GM12878 (cell line): ENCODE results near the gene CRELD2. TPM values are rescaled to one million over a fixed set of nuclear protein-coding genes. Genes with fewer than 3 reads are reported as not detected.

ENCODE experiments used
- ATAC-seq: fragments of 200-7000 bp; cut with Tn5 transposase; 3 replicates; pipeline ENCODE4 v1.9.1; 2020; ENCODE audit warnings: mild to moderate bottlenecking, moderate library complexity
- BruUV-seq: library from RNA; stranded (reverse); fragments of 400-500 nt; replicated peaks from 2 replicates; lab custom pipeline; 2021; lab: Mats Ljungman, UMichigan
- CTCF ChIA-PET: fragments of 300-600 bp; sonication (Branson Sonifier 250); formaldehyde crosslinking; extraction: SDS; loops from one replicate; lab custom pipeline; 2021; ENCODE audit warnings: inconsistent platforms; lab: Yijun Ruan, JAX
- POLR2A ChIA-PET: fragments of 350-600 bp; formaldehyde crosslinking; extraction: SDS; loops from one replicate; lab custom pipeline; 2021; ENCODE audit warnings: inconsistent platforms; lab: Charles Lee
- RAD21 ChIA-PET: fragments of 300-600 bp; sonication (Branson Sonifier 250); formaldehyde crosslinking; loops from one replicate; lab custom pipeline; 2023; ENCODE audit warnings: antibody characterized with exemption; ENCODE audit not compliant: unreplicated experiment; lab: Charles Lee
- SMC1A ChIA-PET: fragments of 300-600 bp; sonication (Branson Sonifier 250); formaldehyde crosslinking; loops from one replicate; lab custom pipeline; 2023; ENCODE audit not compliant: unreplicated experiment, uncharacterized antibody; lab: Charles Lee
- DNase-seq: peaks from one replicate; pipeline ENCODE4 v3.0.0-alpha.2; 2011; ENCODE audit warnings: low read depth, low spot score
- FAIRE-seq: peaks from 3 replicates; lab custom pipeline; 2011; peaks lifted over from hg19 to GRCh38; lab: Jason Lieb, UNC
- H2AFZ ChIP-seq: 2 replicates; pipeline ENCODE4 v1.6.0; 2011; ENCODE audit warnings: low read depth, low read length, control low read depth; ENCODE audit not compliant: control insufficient read depth
- H3K27ac ChIP-seq: 2 replicates; pipeline ENCODE4 v1.5.1; 2011; ENCODE audit warnings: control low read depth; ENCODE audit not compliant: control insufficient read depth, insufficient read depth
- H3K27me3 ChIP-seq, 2 experiments: replicated peaks in 1 of 2; 2 replicates each; pipeline versions ENCODE4 v1.6.0 to v1.6.1; 2011; ENCODE audit warnings: low read length in 1 of 2; ENCODE audit not compliant: control insufficient read depth in 2 of 2, insufficient read depth in 2 of 2
- H3K36me3 ChIP-seq, 2 experiments: 2 replicates each; pipeline ENCODE4 v1.5.1; 2011; ENCODE audit warnings: low read length in 1 of 2; ENCODE audit not compliant: control insufficient read depth in 2 of 2, insufficient read depth in 2 of 2
- H3K4me1 ChIP-seq: 2 replicates; pipeline ENCODE4 v1.6.1; 2011; ENCODE audit warnings: mild to moderate bottlenecking, low read length, moderate library complexity, mixed read lengths; ENCODE audit not compliant: control insufficient read depth, insufficient read depth
- H3K4me2 ChIP-seq: 2 replicates; pipeline ENCODE4 v1.6.0; 2011; ENCODE audit warnings: control low read depth; ENCODE audit not compliant: control insufficient read depth, insufficient read depth
- H3K4me3 ChIP-seq: fragments of 200-600 bp; sonication (generic); 2 replicates; pipeline ENCODE4 v1.5.1; 2016
- H3K79me2 ChIP-seq: 2 replicates; pipeline ENCODE4 v1.6.0; 2011; ENCODE audit warnings: low read length; ENCODE audit not compliant: control insufficient read depth, insufficient read depth
- H3K9ac ChIP-seq: 2 replicates; pipeline ENCODE4 v1.8.0; 2011; ENCODE audit warnings: low read length, control low read depth, mixed read lengths; ENCODE audit not compliant: control insufficient read depth, insufficient read depth
- H3K9me3 ChIP-seq: replicated peaks from 3 replicates; pipeline ENCODE4 v1.5.1; 2011; ENCODE audit warnings: mild to moderate bottlenecking, low read length; ENCODE audit not compliant: control insufficient read depth, insufficient read depth
- H4K20me1 ChIP-seq: 2 replicates; pipeline ENCODE4 v1.6.0; 2011; ENCODE audit not compliant: control insufficient read depth, insufficient read depth
- EGR1 ChIP-seq, 2 experiments: IDR thresholded peaks; 1 replicate in 1 of 2; 2 replicates in 1 of 2; pipeline ENCODE4 v1.6.1; 2011 to 2012; ENCODE audit warnings: low read depth in 2 of 2, low read length in 2 of 2, borderline replicate concordance in 1 of 2, mild to moderate bottlenecking in 1 of 2, moderate library complexity in 1 of 2
- KDM1A ChIP-seq: fragments of 200-600 bp; sonication (generic); IDR thresholded peaks from 2 replicates; pipeline ENCODE4 v1.6.1; 2016; ENCODE audit warnings: borderline replicate concordance
- MEF2B ChIP-seq: fragments of 450-650 bp; IDR thresholded peaks from 2 replicates; pipeline ENCODE4 v1.6.1; 2018; ENCODE audit warnings: mild to moderate bottlenecking, moderate library complexity; ENCODE audit not compliant: partially characterized antibody, poor library complexity, severe bottlenecking
- PAX8 ChIP-seq: fragments of 450-650 bp; IDR thresholded peaks from 2 replicates; pipeline ENCODE4 v1.6.1; 2017; ENCODE audit warnings: mild to moderate bottlenecking, moderate library complexity
- SIX5 ChIP-seq: IDR thresholded peaks from 2 replicates; pipeline ENCODE4 v1.6.1; 2011; ENCODE audit warnings: mild to moderate bottlenecking, low read depth, low read length, moderate library complexity; ENCODE audit not compliant: severe bottlenecking
- SUZ12 ChIP-seq: fragments of 200-600 bp; sonication (generic); IDR thresholded peaks from one replicate; pipeline ENCODE4 v1.6.1; 2018; ENCODE audit warnings: antibody characterized with exemption, mild to moderate bottlenecking; ENCODE audit not compliant: unreplicated experiment
- ZNF24 ChIP-seq: fragments of 450-650 bp; IDR thresholded peaks from 2 replicates; pipeline ENCODE4 v1.6.1; 2017; ENCODE audit warnings: antibody characterized with exemption, mild to moderate bottlenecking
- ZNF622 ChIP-seq: fragments of 450-650 bp; IDR thresholded peaks from 2 replicates; pipeline ENCODE4 v1.6.1; 2017; ENCODE audit warnings: mild to moderate bottlenecking, inconsistent platforms
- ZZZ3 ChIP-seq: IDR thresholded peaks from 2 replicates; pipeline ENCODE4 v1.6.1; 2011; ENCODE audit warnings: low read depth; ENCODE audit not compliant: control insufficient read depth, insufficient read length
- WGBS: methylation state at CpG from one replicate; pipeline ENCODE4 v1.1.6; 2016; ENCODE audit warnings: low lambda C conversion rate; ENCODE audit not compliant: insufficient replicate concordance, insufficient coverage; ENCODE audit errors: missing lambda C conversion rate; 5-methylcytosine and 5-hydroxymethylcytosine counted together
- in situ Hi-C: fragments of 300-500 bp; cut with MboI; formaldehyde crosslinking; loops from 9 replicates; pipeline ENCODE4 v1.14.3; 2018; ENCODE audit warnings: mixed read lengths
- intact Hi-C: fragments of 100-400 bp; cut with micrococcal nuclease; formaldehyde crosslinking; loops from one replicate; pipeline ENCODE4 v1.14.2; 2022; ENCODE audit not compliant: unreplicated experiment
- polyA plus RNA-seq, 11 experiments: library from polyadenylated mRNA; depleted of rRNA in 4 of 11; unstranded in 6 of 11; stranded (reverse) in 5 of 11; fragments of >200 nt; fragmentation: Nextera tagmentation in 4 of 11; fragmentation: Illumina TruSeq in 1 of 11; extraction: Ambion mirVana in 4 of 11; extraction: Trizol in 1 of 11; gene quantifications; 1 replicate in 1 of 11; 2 replicates in 10 of 11; pipeline versions ENCODE4 v1.2.1 to v1.2.3, GENCODE V29; 2011 to 2016; ENCODE audit warnings: inconsistent platforms in 2 of 11, missing spikeins in 2 of 11, low read depth in 1 of 11
- total RNA-seq, 4 experiments: library from RNA; depleted of rRNA in 3 of 4; stranded (reverse); fragments of >200 nt in 3 of 4; fragmentation: Illumina TruSeq in 1 of 4; extraction: Trizol in 1 of 4; gene quantifications; 2 replicates each; pipeline versions ENCODE4 v1.2.1 to v1.2.3, GENCODE V29; 2013 to 2021
- TF ChIP-seq, protein P1 (sequence below): fragments of 450-650 bp; IDR thresholded peaks from 2 replicates; pipeline ENCODE4 v1.6.1; 2016; ENCODE audit warnings: mild to moderate bottlenecking
- TF ChIP-seq, protein P2 (sequence below): fragments of 450-650 bp; formaldehyde crosslinking; IDR thresholded peaks from 2 replicates; pipeline ENCODE4 v1.5.0; 2022; ENCODE audit warnings: mild to moderate bottlenecking, missing genetic modification characterization
- TF ChIP-seq, protein P3 (sequence below): fragments of 450-650 bp; formaldehyde crosslinking; IDR thresholded peaks from 2 replicates; pipeline ENCODE4 v1.4.0; 2022; ENCODE audit warnings: mild to moderate bottlenecking, moderate library complexity
- TF ChIP-seq, protein P4 (sequence below): IDR thresholded peaks from 2 replicates; pipeline ENCODE4 v1.6.1; 2011; ENCODE audit warnings: borderline replicate concordance, low read depth, mild to moderate bottlenecking, moderate library complexity, low read length; ENCODE audit not compliant: insufficient read depth, poor library complexity, severe bottlenecking

CRELD2 gene
- total and polyA plus RNA-seq, 10 of the 15 experiments (the other 5 are each of a cell fraction or from before 2014, with no cell fraction given) = 9.4 to 111 (median 25.9) TPM

DNA sequence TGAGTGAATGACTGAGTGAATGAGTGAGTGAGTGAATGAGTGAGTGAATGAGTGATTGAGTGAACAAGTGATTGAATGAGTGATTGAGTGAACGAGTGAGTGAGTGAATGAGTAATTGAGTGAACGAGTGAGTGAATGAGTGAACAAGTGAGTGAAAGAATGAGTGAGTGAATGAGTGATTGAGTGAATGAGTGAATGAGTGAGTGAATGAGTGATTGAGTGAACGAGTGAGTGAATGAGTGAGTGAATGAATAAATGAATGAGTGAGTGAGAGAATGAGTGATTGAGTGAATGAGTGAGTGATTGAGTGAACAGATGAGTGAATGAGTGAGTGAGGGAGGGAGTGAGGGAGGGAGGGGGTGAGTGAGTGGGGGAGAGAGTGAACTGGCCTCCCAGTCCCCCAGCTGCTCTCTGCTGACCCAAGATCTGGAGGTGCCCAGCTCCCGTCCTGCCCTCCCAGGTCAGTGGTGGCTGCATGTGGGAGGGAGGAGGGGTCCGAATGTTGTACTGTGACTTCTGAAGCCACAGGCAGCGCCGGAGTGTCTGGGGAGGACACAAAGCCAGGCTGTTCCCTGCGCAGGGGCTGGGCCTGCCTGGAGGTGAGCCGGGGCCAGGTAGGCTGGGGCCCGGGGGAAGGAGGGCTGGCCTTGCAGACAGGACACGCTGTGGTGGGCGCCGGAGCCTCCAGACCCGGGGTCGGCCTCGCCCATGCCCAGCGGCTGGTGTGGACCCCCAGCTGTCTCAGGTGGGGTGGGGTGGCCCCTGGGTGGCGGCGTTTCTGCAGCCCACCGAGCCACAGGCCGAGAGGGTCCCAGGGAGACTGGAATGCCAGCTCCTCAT lies 24.4 kb downstream of the CRELD2 start:
- H3K27ac ChIP-seq = peak overlapping the region; percentile 87
- ATAC-seq (peak; percentile 28), FAIRE-seq (no peak), DNase-seq (no peak)
- H3K27me3 ChIP-seq = no peaks in the 10 kb centered on the region
- ChIA-PET CTCF (no interaction called here), RAD21 (no interaction called here), POLR2A (interaction anchor here (0.7 to 1.5 kb wide), 3 partner anchors 10 to 244 kb away, joined by 3 to 4 read pairs (median 3); no protein-coding TSS in a partner anchor), SMC1A (no interaction called here)
- no peak overlapping the region for H2AFZ ChIP-seq
- WGBS = 52% methylated on average over 16 of the region's 21 CpGs
- peaks cover 4% of the 10 kb centered on the region; the same call in 1 of the 2 replicates for H3K4me1 ChIP-seq
- peaks cover 16% of the 10 kb centered on the region for H3K79me2 ChIP-seq
- H3K9ac ChIP-seq = peak overlapping the region; percentile 88; the same call in 1 of the 2 replicates
- no peaks in the 10 kb centered on the region for H3K9me3 ChIP-seq
- no peaks in the 10 kb centered on the region for H3K36me3 ChIP-seq
- H3K4me3 ChIP-seq = no peak overlapping the region
- H4K20me1 ChIP-seq = no peaks in the 10 kb centered on the region
- in situ Hi-C loops = no loop called here
- BruUV-seq = no TSS peak
- intact Hi-C loops = no loop called here
- H3K4me2 ChIP-seq = peak overlapping the region; percentile 58
- TF ChIP-seq EGR1 (IDR thresholded peaks at IDR 0.05; ENCODE audit: borderline replicate concordance in 1 of 2, low read depth in 2 of 2, low read length in 2 of 2) (no peak), KDM1A (no peak), ZNF622 (no peak), MEF2B (no peak), ZZZ3 (no peak), ZNF24 (peak; percentile 99), SIX5 (no peak), PAX8 (no peak), SUZ12 (no peak)
- TF ChIP-seq, protein P1, sequence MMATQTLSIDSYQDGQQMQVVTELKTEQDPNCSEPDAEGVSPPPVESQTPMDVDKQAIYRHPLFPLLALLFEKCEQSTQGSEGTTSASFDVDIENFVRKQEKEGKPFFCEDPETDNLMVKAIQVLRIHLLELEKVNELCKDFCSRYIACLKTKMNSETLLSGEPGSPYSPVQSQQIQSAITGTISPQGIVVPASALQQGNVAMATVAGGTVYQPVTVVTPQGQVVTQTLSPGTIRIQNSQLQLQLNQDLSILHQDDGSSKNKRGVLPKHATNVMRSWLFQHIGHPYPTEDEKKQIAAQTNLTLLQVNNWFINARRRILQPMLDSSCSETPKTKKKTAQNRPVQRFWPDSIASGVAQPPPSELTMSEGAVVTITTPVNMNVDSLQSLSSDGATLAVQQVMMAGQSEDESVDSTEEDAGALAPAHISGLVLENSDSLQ = peak; percentile 60
- TF ChIP-seq, protein P2, sequence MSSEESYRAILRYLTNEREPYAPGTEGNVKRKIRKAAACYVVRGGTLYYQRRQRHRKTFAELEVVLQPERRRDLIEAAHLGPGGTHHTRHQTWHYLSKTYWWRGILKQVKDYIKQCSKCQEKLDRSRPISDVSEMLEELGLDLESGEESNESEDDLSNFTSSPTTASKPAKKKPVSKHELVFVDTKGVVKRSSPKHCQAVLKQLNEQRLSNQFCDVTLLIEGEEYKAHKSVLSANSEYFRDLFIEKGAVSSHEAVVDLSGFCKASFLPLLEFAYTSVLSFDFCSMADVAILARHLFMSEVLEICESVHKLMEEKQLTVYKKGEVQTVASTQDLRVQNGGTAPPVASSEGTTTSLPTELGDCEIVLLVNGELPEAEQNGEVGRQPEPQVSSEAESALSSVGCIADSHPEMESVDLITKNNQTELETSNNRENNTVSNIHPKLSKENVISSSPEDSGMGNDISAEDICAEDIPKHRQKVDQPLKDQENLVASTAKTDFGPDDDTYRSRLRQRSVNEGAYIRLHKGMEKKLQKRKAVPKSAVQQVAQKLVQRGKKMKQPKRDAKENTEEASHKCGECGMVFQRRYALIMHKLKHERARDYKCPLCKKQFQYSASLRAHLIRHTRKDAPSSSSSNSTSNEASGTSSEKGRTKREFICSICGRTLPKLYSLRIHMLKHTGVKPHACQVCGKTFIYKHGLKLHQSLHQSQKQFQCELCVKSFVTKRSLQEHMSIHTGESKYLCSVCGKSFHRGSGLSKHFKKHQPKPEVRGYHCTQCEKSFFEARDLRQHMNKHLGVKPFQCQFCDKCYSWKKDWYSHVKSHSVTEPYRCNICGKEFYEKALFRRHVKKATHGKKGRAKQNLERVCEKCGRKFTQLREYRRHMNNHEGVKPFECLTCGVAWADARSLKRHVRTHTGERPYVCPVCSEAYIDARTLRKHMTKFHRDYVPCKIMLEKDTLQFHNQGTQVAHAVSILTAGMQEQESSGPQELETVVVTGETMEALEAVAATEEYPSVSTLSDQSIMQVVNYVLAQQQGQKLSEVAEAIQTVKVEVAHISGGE (CRISPR knock-in tag) = no peak
- TF ChIP-seq, protein P3, sequence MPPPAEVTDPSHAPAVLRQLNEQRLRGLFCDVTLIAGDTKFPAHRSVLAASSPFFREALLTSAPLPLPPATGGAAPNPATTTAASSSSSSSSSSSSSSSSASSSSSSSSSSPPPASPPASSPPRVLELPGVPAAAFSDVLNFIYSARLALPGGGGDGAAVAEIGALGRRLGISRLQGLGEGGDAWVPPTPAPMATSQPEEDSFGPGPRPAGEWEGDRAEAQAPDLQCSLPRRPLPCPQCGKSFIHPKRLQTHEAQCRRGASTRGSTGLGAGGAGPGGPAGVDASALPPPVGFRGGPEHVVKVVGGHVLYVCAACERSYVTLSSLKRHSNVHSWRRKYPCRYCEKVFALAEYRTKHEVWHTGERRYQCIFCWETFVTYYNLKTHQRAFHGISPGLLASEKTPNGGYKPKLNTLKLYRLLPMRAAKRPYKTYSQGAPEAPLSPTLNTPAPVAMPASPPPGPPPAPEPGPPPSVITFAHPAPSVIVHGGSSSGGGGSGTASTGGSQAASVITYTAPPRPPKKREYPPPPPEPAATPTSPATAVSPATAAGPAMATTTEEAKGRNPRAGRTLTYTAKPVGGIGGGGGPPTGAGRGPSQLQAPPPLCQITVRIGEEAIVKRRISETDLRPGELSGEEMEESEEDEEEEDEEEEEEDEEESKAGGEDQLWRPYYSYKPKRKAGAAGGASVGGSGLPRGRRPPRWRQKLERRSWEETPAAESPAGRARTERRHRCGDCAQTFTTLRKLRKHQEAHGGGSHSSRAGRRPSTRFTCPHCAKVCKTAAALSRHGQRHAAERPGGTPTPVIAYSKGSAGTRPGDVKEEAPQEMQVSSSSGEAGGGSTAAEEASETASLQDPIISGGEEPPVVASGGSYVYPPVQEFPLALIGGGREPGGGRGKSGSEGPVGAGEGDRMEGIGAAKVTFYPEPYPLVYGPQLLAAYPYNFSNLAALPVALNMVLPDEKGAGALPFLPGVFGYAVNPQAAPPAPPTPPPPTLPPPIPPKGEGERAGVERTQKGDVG = no peak
- TF ChIP-seq, protein P4, sequence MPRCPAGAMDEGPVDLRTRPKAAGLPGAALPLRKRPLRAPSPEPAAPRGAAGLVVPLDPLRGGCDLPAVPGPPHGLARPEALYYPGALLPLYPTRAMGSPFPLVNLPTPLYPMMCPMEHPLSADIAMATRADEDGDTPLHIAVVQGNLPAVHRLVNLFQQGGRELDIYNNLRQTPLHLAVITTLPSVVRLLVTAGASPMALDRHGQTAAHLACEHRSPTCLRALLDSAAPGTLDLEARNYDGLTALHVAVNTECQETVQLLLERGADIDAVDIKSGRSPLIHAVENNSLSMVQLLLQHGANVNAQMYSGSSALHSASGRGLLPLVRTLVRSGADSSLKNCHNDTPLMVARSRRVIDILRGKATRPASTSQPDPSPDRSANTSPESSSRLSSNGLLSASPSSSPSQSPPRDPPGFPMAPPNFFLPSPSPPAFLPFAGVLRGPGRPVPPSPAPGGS = peak; percentile 67
